Endodermal cell (in vitro differentiated cells): Measurements from ENCODE around the gene SERPINI2. TPM values are rescaled to one million over a fixed set of nuclear protein-coding genes. Genes with fewer than 3 reads are reported as not detected.

Source experiments
- DNase-seq: peaks from one replicate; pipeline ENCODE4 v3.0.0-alpha.2; 2017
- H3K27ac ChIP-seq: 2 replicates; pipeline ENCODE4 v1.5.1; 2013; ENCODE audit warnings: mild to moderate bottlenecking, low read depth, low read length, moderate library complexity
- H3K27me3 ChIP-seq: 2 replicates; pipeline ENCODE4 v1.6.1; 2013; ENCODE audit warnings: mild to moderate bottlenecking, low read length, moderate library complexity; ENCODE audit not compliant: insufficient read depth, control insufficient read depth, poor library complexity, severe bottlenecking
- H3K36me3 ChIP-seq: 2 replicates; pipeline ENCODE4 v1.7.0; 2013; ENCODE audit warnings: mild to moderate bottlenecking, low read length, moderate library complexity; ENCODE audit not compliant: control insufficient read depth, insufficient read depth
- H3K4me1 ChIP-seq: one replicate; pipeline ENCODE4 v1.7.0; 2013; ENCODE audit warnings: low read length; ENCODE audit not compliant: control insufficient read depth, insufficient read depth
- H3K4me3 ChIP-seq: 2 replicates; pipeline ENCODE4 v1.5.1; 2013; ENCODE audit warnings: mild to moderate bottlenecking, low read length, moderate library complexity
- H3K9ac ChIP-seq: 2 replicates; pipeline ENCODE4 v1.6.1; 2013; ENCODE audit warnings: mild to moderate bottlenecking, low read length, moderate library complexity; ENCODE audit not compliant: poor library complexity, severe bottlenecking; ENCODE audit errors: extremely low read depth
- H3K9me3 ChIP-seq: 2 replicates; pipeline ENCODE4 v1.6.1; 2013; ENCODE audit warnings: mild to moderate bottlenecking, low read length, moderate library complexity; ENCODE audit not compliant: control insufficient read depth
- H3K27ac Mint-ChIP-seq: 2 replicates; pipeline ENCODE4 v1.8.0; 2020; ENCODE audit warnings: mixed read lengths
- H3K27me3 Mint-ChIP-seq: 2 replicates; pipeline ENCODE4 v1.8.0; 2021; ENCODE audit warnings: mild to moderate bottlenecking, mixed read lengths; ENCODE audit not compliant: insufficient read depth
- H3K36me3 Mint-ChIP-seq: 2 replicates; pipeline ENCODE4 v1.8.0; 2020; ENCODE audit warnings: low read depth, mixed read lengths
- H3K4me1 Mint-ChIP-seq: 2 replicates; pipeline ENCODE4 v1.8.0; 2020; ENCODE audit warnings: mixed read lengths
- H3K4me3 Mint-ChIP-seq: 2 replicates; pipeline ENCODE4 v1.8.0; 2020; ENCODE audit warnings: mild to moderate bottlenecking, moderate library complexity, mixed read lengths
- H3K9me3 Mint-ChIP-seq: 2 replicates; pipeline ENCODE4 v1.8.0; 2020; ENCODE audit warnings: mild to moderate bottlenecking, mixed read lengths
- WGBS, 2 experiments: methylation state at CpG; one replicate each; pipeline versions ENCODE4 v1.1.5 to v1.1.7; 2013; ENCODE audit warnings: missing lambda C conversion rate in 2 of 2, mixed read lengths in 1 of 2; ENCODE audit not compliant: insufficient coverage in 1 of 2, insufficient read length in 1 of 2; 5-methylcytosine and 5-hydroxymethylcytosine counted together
- total RNA-seq, 2 donors: library from RNA; stranded (reverse); fragmentation: NEBNext Ultra II Directional in 1 of 2; extraction: Animal tissue kit (Norgen Biotek cat#: 25700) in 1 of 2; gene quantifications; 2 replicates in 1 of 2; 3 replicates in 1 of 2; pipeline ENCODE4 v1.2.1, GENCODE V29; 2021
- TF ChIP-seq, protein P1 (sequence below): fragments of 200-600 bp; sonication (generic); conservative IDR thresholded peaks from 2 replicates; pipeline ENCODE4 v1.5.0; 2021; ENCODE audit warnings: antibody characterized with exemption, mild to moderate bottlenecking

SERPINI2 gene
- total RNA-seq, 2 donors from 2014 or later, result not detected

DNA sequence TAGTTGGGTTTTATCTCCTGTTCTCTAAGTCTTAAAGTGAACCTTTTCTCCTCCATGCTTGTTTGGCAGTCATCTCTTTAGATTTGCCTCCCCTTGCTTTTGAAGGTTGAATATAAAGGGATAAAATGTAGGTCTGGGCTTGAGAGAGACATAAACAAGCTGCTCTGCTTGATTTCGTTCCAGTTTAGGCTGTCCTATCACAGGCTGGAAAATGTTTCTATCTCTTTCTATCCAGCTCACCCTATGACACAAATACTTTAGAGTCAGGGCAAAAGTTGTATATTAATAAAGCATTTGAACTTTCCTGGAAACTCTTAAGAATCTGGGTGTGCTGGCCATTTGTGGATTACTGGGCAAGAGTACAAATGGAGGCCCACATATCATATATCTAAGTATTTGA, 64.2 kb downstream of the SERPINI2 start:
- TF ChIP-seq, protein P1, sequence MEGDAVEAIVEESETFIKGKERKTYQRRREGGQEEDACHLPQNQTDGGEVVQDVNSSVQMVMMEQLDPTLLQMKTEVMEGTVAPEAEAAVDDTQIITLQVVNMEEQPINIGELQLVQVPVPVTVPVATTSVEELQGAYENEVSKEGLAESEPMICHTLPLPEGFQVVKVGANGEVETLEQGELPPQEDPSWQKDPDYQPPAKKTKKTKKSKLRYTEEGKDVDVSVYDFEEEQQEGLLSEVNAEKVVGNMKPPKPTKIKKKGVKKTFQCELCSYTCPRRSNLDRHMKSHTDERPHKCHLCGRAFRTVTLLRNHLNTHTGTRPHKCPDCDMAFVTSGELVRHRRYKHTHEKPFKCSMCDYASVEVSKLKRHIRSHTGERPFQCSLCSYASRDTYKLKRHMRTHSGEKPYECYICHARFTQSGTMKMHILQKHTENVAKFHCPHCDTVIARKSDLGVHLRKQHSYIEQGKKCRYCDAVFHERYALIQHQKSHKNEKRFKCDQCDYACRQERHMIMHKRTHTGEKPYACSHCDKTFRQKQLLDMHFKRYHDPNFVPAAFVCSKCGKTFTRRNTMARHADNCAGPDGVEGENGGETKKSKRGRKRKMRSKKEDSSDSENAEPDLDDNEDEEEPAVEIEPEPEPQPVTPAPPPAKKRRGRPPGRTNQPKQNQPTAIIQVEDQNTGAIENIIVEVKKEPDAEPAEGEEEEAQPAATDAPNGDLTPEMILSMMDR, result no peak
- H3K4me3 Mint-ChIP-seq, result no peak overlapping the region
- Histone ChIP-seq H3K4me1 (no peaks in the 10 kb centered on the region), H3K9me3 (no peaks in the 10 kb centered on the region), H3K27me3 (no peaks in the 10 kb centered on the region), H3K36me3 (no peaks in the 10 kb centered on the region), H3K4me3 (no peak overlapping the region), H3K9ac (no peak overlapping the region), H3K27ac (no peak overlapping the region)
- H3K27me3 Mint-ChIP-seq, result no peaks in the 10 kb centered on the region
- H3K9me3 Mint-ChIP-seq, result no peaks in the 10 kb centered on the region
- no peaks in the 10 kb centered on the region for H3K36me3 Mint-ChIP-seq
- no peak overlapping the region for H3K27ac Mint-ChIP-seq
- no peaks in the 10 kb centered on the region for H3K4me1 Mint-ChIP-seq
- 91% methylated on average over 1 of the region's 1 CpG; no CpG with 5 or more reads in 1 of the 2 experiments for WGBS, 2 experiments
- DNase-seq, result no peak

GRCh38 chr3:167406876-167407492, 66.9 kb downstream of the SERPINI2 start:
- Mint-ChIP-seq H3K36me3 (no peaks in the 10 kb centered on the region), H3K4me1 (no peaks in the 10 kb centered on the region), H3K27me3 (no peaks in the 10 kb centered on the region), H3K27ac (no peak overlapping the region), H3K4me3 (no peak overlapping the region), H3K9me3 (peaks cover 2% of the 10 kb centered on the region)
- Histone ChIP-seq H3K27me3 (no peaks in the 10 kb centered on the region), H3K4me1 (no peaks in the 10 kb centered on the region), H3K9ac (no peak overlapping the region), H3K27ac (no peak overlapping the region), H3K4me3 (no peak overlapping the region), H3K9me3 (no peaks in the 10 kb centered on the region), H3K36me3 (no peaks in the 10 kb centered on the region)
- WGBS, 2 experiments, result 63 to 76% methylated on average over 2 to 3 of the region's 3 CpGs
- peak; percentile 82 for DNase-seq
- TF ChIP-seq, protein P1, result peak; percentile 91

DNA sequence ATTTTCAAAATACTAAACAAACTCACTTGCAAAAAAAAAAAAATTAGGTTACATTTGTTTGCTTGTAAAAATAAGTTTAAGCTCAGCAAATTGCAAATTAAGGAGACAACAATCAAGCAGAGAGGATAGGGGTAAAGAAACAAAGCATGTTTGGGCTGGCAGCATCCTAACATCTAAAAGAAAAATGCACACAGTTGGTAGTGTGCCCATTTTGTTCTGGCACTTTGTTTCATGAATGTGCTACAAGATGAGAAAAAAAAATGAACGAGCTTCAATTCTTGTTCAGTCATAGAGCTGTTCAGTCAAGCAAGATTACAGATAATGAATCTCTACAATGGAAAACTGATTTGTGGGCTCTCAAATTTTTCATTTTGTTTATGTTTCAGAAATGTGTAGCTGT, 76.0 kb downstream of the SERPINI2 start:
- Mint-ChIP-seq H3K27ac (no peak overlapping the region), H3K27me3 (no peaks in the 10 kb centered on the region), H3K9me3 (no peaks in the 10 kb centered on the region), H3K36me3 (no peaks in the 10 kb centered on the region), H3K4me3 (no peak overlapping the region), H3K4me1 (no peaks in the 10 kb centered on the region)
- 86 to 88% methylated on average over 1 of the region's 1 CpG for whole genome bisulfite sequencing, 2 experiments
- H3K4me1 ChIP-seq, result no peaks in the 10 kb centered on the region
- no peaks in the 10 kb centered on the region for H3K36me3 ChIP-seq
- TF ChIP-seq, protein P1, result no peak
- no peak overlapping the region for H3K4me3 ChIP-seq
- no peak for DNase-seq
- no peak overlapping the region for H3K27ac ChIP-seq
- no peak overlapping the region for H3K9ac ChIP-seq
- no peaks in the 10 kb centered on the region for H3K27me3 ChIP-seq
- H3K9me3 ChIP-seq, result no peaks in the 10 kb centered on the region
